ENCODE measurements around the gene EXOC4. TPM values are rescaled to one million over a fixed set of nuclear protein-coding genes. Genes with fewer than 3 reads are reported as not detected.

The EXOC4 gene
- total RNA-seq, 2 donors from 2014 or later: 62.0 to 146 TPM

- intact Hi-C loops (cut with DNase I): no loop called here
- no peak for ATAC-seq
- Histone ChIP-seq H3K27me3 (no peaks in the 10 kb centered on the region), H3K9me3 (peaks cover 0 to 6% (median 0%) of the 10 kb centered on the region in 3 donors), H3K36me3 (replicated peaks in 1 of 2; ENCODE audit: insufficient read depth in 1 of 2, low read depth in 2 of 2) (no peaks in the 10 kb centered on the region), H3K27ac (no peak overlapping the region), H3K4me3 (no peak overlapping the region), H3K4me1 (no peaks in the 10 kb centered on the region)
- WGBS, 2 donors: 76 to 82% methylated on average over 4 of the region's 4 CpGs
- no peak for DNase-seq
- TF ChIP-seq CTCF (IDR thresholded peaks at IDR 0.05) (no peak), POLR2A (IDR thresholded peaks at IDR 0.05) (no peak)
These were observed 836.6 kb downstream of the EXOC4 start for GRCh38 chr7:134089446-134089845.

- ATAC-seq (no peak), DNase-seq (no peak)
- Histone ChIP-seq H3K4me3 (no peak overlapping the region), H3K27ac (no peak overlapping the region), H3K9me3 (no peaks in the 10 kb centered on the region), H3K36me3 (replicated peaks in 1 of 2; ENCODE audit: insufficient read depth in 1 of 2, low read depth in 2 of 2) (no peaks in the 10 kb centered on the region), H3K27me3 (no peaks in the 10 kb centered on the region), H3K4me1 (no peaks in the 10 kb centered on the region)
- intact Hi-C loops (cut with DNase I): no loop called here
- TF ChIP-seq POLR2A (IDR thresholded peaks at IDR 0.05) (no peak), CTCF (IDR thresholded peaks at IDR 0.05) (no peak)
- 89 to 91% methylated on average over 4 of the region's 4 CpGs for WGBS, 2 donors
These were observed 845.2 kb downstream of the EXOC4 start for GRCh38 chr7:134098072-134098471.

- H3K36me3 ChIP-seq (replicated peaks in 1 of 2; ENCODE audit: insufficient read depth in 1 of 2, low read depth in 2 of 2): no peaks in the 10 kb centered on the region
- H3K27ac ChIP-seq: no peak overlapping the region
- H3K27me3 ChIP-seq: no peaks in the 10 kb centered on the region
- TF ChIP-seq CTCF (IDR thresholded peaks at IDR 0.05) (no peak), POLR2A (IDR thresholded peaks at IDR 0.05) (no peak)
- ATAC-seq (no peak), DNase-seq (no peak)
- H3K4me1 ChIP-seq: no peaks in the 10 kb centered on the region
- H3K9me3 ChIP-seq: no peaks in the 10 kb centered on the region
- no peak overlapping the region for H3K4me3 ChIP-seq
- 40 to 61% methylated on average over 3 of the region's 3 CpGs for WGBS, 2 donors
- intact Hi-C loops (cut with DNase I): no loop called here
These were observed 848.8 kb downstream of the EXOC4 start for GRCh38 chr7:134101716-134102115.

- ATAC-seq (no peak), DNase-seq (no peak)
- TF ChIP-seq POLR2A (IDR thresholded peaks at IDR 0.05): no peak
- no peak for TF ChIP-seq CTCF (IDR thresholded peaks at IDR 0.05)
- H3K9me3 ChIP-seq: no peaks in the 10 kb centered on the region
- H3K4me3 ChIP-seq: no peak overlapping the region
- H3K27me3 ChIP-seq: no peaks in the 10 kb centered on the region
- WGBS, 2 donors: 97 to 98% methylated on average over 4 of the region's 4 CpGs
- H3K27ac ChIP-seq: no peak overlapping the region
- H3K4me1 ChIP-seq: no peaks in the 10 kb centered on the region
- no peaks in the 10 kb centered on the region for H3K36me3 ChIP-seq (replicated peaks in 1 of 2; ENCODE audit: insufficient read depth in 1 of 2, low read depth in 2 of 2)
- intact Hi-C loops (cut with DNase I): no loop called here
These were observed 851.3 kb downstream of the EXOC4 start for GRCh38 chr7:134104166-134104565.

GRCh38 chr7:134105841-134106240 is 853.0 kb downstream of the EXOC4 start:
- Histone ChIP-seq H3K9me3 (no peaks in the 10 kb centered on the region), H3K36me3 (replicated peaks in 1 of 2; ENCODE audit: insufficient read depth in 1 of 2, low read depth in 2 of 2) (no peaks in the 10 kb centered on the region), H3K27ac (no peak overlapping the region), H3K4me1 (no peaks in the 10 kb centered on the region), H3K27me3 (no peaks in the 10 kb centered on the region), H3K4me3 (no peak overlapping the region)
- no peak for ATAC-seq
- TF ChIP-seq POLR2A (IDR thresholded peaks at IDR 0.05): no peak
- DNase-seq: no peak
- 94 to 97% methylated on average over 4 to 5 of the region's 5 CpGs for WGBS, 2 donors
- intact Hi-C loops (cut with DNase I): no loop called here
